M059J (cell line): ENCODE data around the gene TRMT2B. TPM values are rescaled to one million over a fixed set of nuclear protein-coding genes. Genes with fewer than 3 reads are reported as not detected.
A peak's percentile ranks its signal among the peaks of the same experiment; 100 is the strongest.

Source experiments
- DNase-seq: peaks from one replicate; pipeline ENCODE4 v3.0.0-alpha.2; 2012; ENCODE audit warnings: low read depth
- total RNA-seq: library from RNA; depleted of rRNA; stranded (reverse); fragments of >200 nt; shearing (Covaris generic); gene quantifications from 2 replicates; pipeline ENCODE4 v1.2.3, GENCODE V29; 2014; rRNA removed

TRMT2B gene
- total RNA-seq, 1 experiment from 2014 or later: 32.8 TPM

DNA sequence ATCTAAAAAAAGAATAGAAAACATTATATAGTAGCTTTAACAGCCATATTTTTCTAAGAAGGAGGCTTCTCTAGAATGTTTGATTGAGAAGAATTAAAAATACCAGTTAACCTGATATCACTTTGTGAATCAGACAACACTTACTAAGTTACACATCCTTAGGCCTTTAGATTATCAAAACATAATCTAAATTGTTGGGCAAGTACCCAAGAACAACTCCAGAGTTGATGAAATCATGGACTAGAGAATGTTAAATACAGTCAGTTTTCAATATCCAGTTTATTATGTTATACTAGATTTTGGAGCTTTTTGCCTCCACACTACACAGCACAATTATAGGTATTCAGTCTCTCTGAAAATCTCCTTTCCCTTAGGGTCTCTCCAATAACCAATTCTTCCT is 42.8 kb downstream of the TRMT2B start:
- DNase-seq: peak; percentile 40

- no peak for DNase-seq
Measured at GRCh38 chrX:100999451-100999850, 52.5 kb downstream of the TRMT2B start.

DNA sequence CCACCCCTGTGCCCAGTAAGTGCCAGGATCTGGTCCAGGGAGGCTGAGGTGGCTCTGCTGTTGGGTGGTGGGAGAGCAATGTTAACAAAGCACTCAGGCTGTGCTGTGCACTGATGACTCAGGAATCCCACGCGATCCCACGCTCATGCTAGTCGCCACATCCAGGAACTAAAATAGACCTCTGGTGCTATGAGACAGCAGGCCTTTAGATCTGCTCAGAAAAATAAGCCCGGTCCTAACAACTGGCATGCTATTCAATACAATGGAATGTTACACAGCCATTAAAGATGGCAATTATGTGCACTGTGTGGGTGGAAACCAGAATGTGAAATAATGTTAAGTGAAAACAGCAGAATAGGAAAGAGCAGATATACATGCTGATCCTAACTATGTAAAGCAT is 56.4 kb downstream of the TRMT2B start:
- peak; percentile 93 for DNase-seq

DNA sequence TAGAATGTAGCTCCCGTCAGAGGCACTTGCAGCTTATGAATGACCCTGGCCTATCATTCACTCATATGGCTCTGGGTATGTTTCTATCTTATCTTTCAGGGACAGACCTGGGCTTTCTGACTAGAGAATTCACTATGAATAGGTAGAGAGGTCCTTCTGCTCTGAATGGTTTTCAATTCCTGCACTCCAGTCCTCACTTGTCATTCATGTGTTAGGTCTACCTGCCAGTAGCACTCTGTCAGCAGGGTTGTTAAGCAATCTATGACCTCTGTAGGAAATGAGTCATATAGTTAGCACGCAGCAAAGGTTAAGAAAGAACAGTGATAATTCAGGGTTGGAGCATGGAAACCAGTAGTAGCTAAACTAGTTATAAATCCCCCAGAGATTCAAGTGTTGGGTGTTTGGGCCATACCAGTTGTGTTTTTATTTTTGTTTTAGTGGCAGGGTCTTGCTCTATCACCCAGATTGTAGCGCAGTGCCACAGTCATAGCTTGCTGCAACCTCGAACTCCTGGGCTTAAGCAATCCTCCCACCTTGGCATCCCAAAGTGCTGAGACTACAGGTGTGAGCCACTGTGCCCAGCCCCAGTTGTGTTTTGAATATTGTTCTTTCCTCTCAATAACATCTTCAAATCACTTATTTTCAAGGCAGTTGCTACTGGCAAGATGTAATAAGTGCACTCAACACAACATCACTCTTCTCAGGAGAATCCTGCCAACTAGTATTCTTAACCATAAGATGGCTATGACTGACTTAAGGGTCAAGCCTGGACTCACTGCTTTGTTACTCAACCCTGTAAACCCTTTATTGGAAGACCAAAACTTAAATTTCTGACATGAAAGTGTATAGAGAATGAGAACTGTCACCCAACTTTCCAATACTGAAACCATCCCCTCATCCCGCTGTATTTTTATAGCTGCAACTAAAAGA is 57.3 kb downstream of the TRMT2B start:
- peak; percentile 89 for DNase-seq

DNA sequence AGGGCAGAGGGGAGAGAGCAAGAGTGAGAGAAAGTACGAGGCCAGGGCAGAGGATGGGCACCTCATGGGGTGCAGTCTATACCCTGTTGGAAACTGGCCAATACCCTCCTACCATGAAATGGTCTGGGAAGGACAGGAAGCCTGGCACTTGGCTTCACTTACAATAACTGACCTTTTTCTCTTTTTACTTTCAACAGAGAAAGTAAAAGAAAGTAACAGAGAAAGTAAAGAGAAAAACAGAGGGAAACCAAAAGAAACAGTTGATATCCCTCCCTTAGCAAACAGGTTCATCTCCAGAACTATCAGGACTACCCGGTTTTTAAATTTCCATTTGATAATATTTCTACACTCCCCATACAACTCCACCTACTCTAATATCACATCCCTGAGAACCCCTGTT is 61.8 kb downstream of the TRMT2B start:
- DNase-seq: no peak

GRCh38 chrX:100984818-100985217 is 67.1 kb downstream of the TRMT2B start:
- no peak for DNase-seq

DNA sequence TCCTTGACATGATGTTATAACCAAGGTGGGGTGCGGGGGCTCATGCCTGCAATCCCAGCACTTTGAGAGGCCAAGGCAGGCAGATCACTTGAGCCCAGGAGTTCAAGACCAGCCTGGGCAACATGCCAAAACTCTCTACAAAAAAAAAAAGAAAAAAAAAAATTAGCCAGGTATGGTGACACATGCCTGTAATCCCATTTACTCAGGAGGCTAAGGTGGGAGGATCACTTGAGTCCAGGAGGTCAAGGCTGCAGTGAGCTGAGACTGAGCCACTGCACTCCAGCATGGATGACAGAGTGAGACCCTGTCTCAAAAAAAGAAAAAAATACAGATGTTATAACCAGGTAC is 70.4 kb downstream of the TRMT2B start:
- peak; percentile 56 for DNase-seq

GRCh38 chrX:100980608-100981497 is 71.1 kb downstream of the TRMT2B start:
- DNase-seq: peak; percentile 98

DNA sequence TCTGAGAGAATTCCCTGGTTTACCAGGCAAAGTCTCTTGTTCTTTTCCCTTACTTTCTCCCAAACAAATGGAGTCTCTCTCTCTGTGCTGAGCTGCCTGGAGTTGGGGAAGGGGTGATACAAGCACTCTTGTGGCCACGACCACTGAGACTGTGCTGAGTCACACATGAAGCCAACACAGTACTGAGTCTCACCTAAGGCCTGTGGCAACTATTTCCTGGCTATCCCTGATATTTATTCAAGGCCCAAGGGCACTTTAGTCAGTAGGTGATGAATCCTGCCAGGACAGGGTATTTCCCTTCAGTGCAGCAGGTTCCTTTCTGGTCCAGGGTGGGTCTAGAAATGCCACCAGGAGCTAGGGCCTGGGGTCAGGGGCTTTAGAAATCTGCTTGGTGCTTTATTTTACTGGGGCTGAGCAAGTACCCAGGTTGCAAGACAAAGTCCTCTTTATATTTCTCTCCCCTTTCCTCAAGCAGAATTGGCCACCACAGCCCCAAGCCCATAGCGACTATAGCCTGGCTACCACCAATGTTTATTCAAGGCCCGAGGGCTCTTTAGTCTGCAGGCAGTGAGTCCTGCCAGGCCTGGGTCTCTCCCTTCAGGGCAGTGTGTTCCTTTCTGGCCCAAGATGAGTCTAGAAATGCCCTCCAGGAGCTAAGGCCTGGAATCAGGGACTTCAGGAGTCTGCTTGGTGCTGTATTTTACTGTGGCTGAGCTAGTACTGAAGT is 71.9 kb downstream of the TRMT2B start:
- DNase-seq: peak; percentile 88

- peak; percentile 58 for DNase-seq
Measured at GRCh38 chrX:100976211-100976610, 75.7 kb downstream of the TRMT2B start.

- DNase-seq: no peak
Measured at GRCh38 chrX:100975212-100975611, 76.7 kb downstream of the TRMT2B start.

DNA sequence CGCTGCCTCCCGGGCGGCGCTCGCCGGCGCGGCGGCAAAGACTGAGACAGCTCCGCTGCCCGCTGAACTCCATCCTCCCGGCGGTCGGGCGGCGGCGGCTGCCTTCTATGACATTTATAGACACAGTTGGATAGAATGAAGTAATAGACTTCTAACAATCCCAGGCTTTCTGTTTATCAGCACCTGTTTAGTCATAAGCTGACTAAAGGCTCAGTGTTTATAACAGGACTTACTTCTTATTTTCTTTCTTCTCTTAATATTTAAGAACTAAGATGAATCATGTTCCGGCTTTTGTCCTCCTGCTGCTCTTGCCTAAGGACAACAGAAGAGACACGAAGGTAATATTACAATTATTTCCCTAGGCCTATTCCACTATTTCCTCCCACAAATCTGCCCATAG is 78.5 kb downstream of the TRMT2B start:
- peak; percentile 88 for DNase-seq

GRCh38 chrX:100969936-100970335 is 82.0 kb downstream of the TRMT2B start:
- no peak for DNase-seq

DNA sequence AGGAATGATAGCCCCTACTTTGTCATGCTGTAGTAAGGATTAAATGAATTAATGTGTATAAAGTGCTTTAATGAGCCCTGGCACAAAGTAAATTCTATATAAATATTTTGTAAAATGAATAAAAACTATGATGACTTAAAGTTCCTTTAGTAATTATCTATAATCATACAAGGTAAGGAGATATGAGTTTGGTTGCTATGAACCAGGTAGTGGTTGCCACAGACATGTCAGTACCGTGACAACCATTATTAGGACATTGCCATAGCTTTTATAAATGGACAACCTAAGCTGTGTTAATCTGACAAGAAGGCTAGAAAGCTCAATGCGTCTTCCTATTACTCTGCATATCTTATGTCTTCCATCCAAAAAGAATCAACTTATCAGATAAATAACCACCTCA is 82.5 kb downstream of the TRMT2B start, which contains the start of gene ARL13A:
TSS of gene ARL13A (plus strand) at position 301 of the 400 bp plus-strand sequence. CDS start 3,982 bp downstream, outside the sequence.
- no peak for DNase-seq

- no peak for DNase-seq
Measured at GRCh38 chrX:100964362-100964761, 87.5 kb downstream of the TRMT2B start.

- no peak for DNase-seq
Measured at GRCh38 chrX:100962811-100963210, 89.1 kb downstream of the TRMT2B start.

Other genes starting within 250 kb of the TRMT2B start
- 37.6 and 55.3 TPM in 2 replicates for gene CSTF2, start 231.7 kb downstream of the TRMT2B start, total RNA-seq
- not detected in 2 replicates for gene NOX1, start 177.8 kb downstream of the TRMT2B start, total RNA-seq
- 3.2 and 3.7 TPM in 2 replicates for gene XKRX, start 123.2 kb downstream of the TRMT2B start, total RNA-seq
- gene ARL13A, start 82.4 kb downstream of the TRMT2B start, total RNA-seq: not detected in 2 replicates
- 2.1 and 3.5 TPM in 2 replicates for gene TMEM35A, start 26.8 kb upstream of the TRMT2B start, total RNA-seq
- 43.8 and 69.2 TPM in 2 replicates for gene CENPI, start 46.1 kb upstream of the TRMT2B start, total RNA-seq
- 0.42 and 0.44 TPM in 2 replicates for gene DRP2, start 167.7 kb upstream of the TRMT2B start, total RNA-seq
- gene TAF7L, start 239.2 kb upstream of the TRMT2B start, total RNA-seq: not detected in 2 replicates